Astrocyte (in vitro differentiated cells and primary cell): Measurements from ENCODE around the gene HNF4A.

Source experiments
- EZH2 ChIP-seq: IDR thresholded peaks from 2 replicates; pipeline ENCODE4 v1.6.1; 2012; ENCODE audit warnings: mild to moderate bottlenecking, low read length, inconsistent platforms; ENCODE audit not compliant: insufficient read depth
- TF ChIP-seq, protein P1 (sequence below): IDR thresholded peaks from 2 replicates; pipeline ENCODE4 v1.5.1; 2011; ENCODE audit warnings: low read depth, mild to moderate bottlenecking, inconsistent platforms, low read length, moderate library complexity; ENCODE audit not compliant: insufficient read depth

- TF ChIP-seq, protein P1, sequence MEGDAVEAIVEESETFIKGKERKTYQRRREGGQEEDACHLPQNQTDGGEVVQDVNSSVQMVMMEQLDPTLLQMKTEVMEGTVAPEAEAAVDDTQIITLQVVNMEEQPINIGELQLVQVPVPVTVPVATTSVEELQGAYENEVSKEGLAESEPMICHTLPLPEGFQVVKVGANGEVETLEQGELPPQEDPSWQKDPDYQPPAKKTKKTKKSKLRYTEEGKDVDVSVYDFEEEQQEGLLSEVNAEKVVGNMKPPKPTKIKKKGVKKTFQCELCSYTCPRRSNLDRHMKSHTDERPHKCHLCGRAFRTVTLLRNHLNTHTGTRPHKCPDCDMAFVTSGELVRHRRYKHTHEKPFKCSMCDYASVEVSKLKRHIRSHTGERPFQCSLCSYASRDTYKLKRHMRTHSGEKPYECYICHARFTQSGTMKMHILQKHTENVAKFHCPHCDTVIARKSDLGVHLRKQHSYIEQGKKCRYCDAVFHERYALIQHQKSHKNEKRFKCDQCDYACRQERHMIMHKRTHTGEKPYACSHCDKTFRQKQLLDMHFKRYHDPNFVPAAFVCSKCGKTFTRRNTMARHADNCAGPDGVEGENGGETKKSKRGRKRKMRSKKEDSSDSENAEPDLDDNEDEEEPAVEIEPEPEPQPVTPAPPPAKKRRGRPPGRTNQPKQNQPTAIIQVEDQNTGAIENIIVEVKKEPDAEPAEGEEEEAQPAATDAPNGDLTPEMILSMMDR = no peak
- no peak for TF ChIP-seq EZH2
These were observed 82.0 kb downstream of the HNF4A start for GRCh38 chr20:44437497-44437896.
